ENCODE results near the gene SERPINA7.

Gene SERPINA7

DNA sequence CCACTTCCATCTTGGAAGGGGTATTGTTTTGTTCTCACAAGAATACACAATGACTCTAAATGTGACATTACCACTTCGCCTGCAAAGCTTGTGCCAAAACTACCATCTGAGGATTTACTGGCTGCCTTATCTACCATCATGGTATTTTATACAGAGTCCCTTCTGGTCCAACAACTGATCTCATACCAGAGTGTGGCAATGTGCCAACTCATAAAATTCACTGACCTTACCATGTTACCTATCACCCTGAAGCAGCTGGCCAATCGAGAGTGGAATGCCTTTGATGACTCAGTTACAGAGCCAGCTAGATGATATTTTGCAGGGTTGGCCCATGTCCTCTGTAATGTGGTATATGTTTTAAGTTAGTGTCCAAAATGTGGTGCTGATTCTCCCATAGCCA, 3.8 kb upstream of the SERPINA7 start:
- Histone ChIP-seq H3K4me2 (ENCODE audit: low read length) (no peak overlapping the region), H3K9ac (ENCODE audit: low read length) (no peak overlapping the region), H3K79me2 (ENCODE audit: insufficient read depth, low read length) (no peaks in the 10 kb centered on the region), H2AFZ (ENCODE audit: low read length) (no peak overlapping the region), H3F3A (ENCODE audit: insufficient read depth, low read length) (no peaks in the 10 kb centered on the region), H3K4me1 (ENCODE audit: insufficient read depth, low read length, severe bottlenecking) (no peaks in the 10 kb centered on the region), H3K4me3 (ENCODE audit: low read depth, low read length, poor library complexity, severe bottlenecking) (no peak overlapping the region), H4K20me1 (ENCODE audit: insufficient read depth, low read length) (no peaks in the 10 kb centered on the region), H3K27me3 (ENCODE audit: insufficient read depth, low read length) (no peaks in the 10 kb centered on the region), H3K9me2 (ENCODE audit: low read depth, low read length) (no peaks in the 10 kb centered on the region), H3K36me3 (ENCODE audit: insufficient read depth, low read length) (no peaks in the 10 kb centered on the region), H3K27ac (ENCODE audit: low read depth, low read length, poor library complexity, severe bottlenecking) (no peak overlapping the region), H3K9me3 (ENCODE audit: low read length) (no peaks in the 10 kb centered on the region)
- TF ChIP-seq CTCF (IDR thresholded peaks at IDR 0.05; ENCODE audit: low read length) (no peak), EZH2 (IDR thresholded peaks at IDR 0.05; ENCODE audit: borderline replicate concordance, low read length) (no peak)

GRCh38 chrX:106040861-106041260, 2.3 kb upstream of the SERPINA7 start:
- Histone ChIP-seq H2AFZ (ENCODE audit: low read length) (no peak overlapping the region), H3K79me2 (ENCODE audit: insufficient read depth, low read length) (no peaks in the 10 kb centered on the region), H3K9ac (ENCODE audit: low read length) (no peak overlapping the region), H3K9me3 (ENCODE audit: low read length) (no peaks in the 10 kb centered on the region), H3K4me1 (ENCODE audit: insufficient read depth, low read length, severe bottlenecking) (no peaks in the 10 kb centered on the region), H3K27me3 (ENCODE audit: insufficient read depth, low read length) (no peaks in the 10 kb centered on the region), H4K20me1 (ENCODE audit: insufficient read depth, low read length) (no peaks in the 10 kb centered on the region), H3K9me2 (ENCODE audit: low read depth, low read length) (no peaks in the 10 kb centered on the region), H3K36me3 (ENCODE audit: insufficient read depth, low read length) (no peaks in the 10 kb centered on the region), H3K27ac (ENCODE audit: low read depth, low read length, poor library complexity, severe bottlenecking) (no peak overlapping the region), H3K4me3 (ENCODE audit: low read depth, low read length, poor library complexity, severe bottlenecking) (no peak overlapping the region), H3F3A (ENCODE audit: insufficient read depth, low read length) (no peaks in the 10 kb centered on the region), H3K4me2 (ENCODE audit: low read length) (no peak overlapping the region)
- TF ChIP-seq EZH2 (IDR thresholded peaks at IDR 0.05; ENCODE audit: borderline replicate concordance, low read length) (no peak), CTCF (IDR thresholded peaks at IDR 0.05; ENCODE audit: low read length) (no peak)

DNA sequence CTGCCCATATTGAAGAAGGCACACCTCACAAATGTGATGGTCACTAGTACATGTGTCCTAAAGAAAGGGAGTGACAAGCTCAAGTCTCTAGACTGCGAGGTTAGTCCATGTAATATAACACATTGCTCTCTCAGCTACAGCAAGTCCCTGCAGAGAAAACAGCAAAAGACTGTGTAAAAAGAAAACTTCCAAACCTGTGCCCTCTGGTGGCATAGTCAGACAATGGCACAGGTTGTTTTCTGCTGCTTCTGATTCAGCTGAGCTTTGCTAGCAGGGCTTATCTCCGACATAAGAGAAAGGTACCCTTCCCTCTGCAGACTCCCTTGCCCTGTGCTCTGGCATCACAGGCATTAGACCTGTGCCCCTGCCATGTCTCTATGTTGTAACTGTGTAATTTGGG, 1.4 kb upstream of the SERPINA7 start:
- no peaks in the 10 kb centered on the region for H3K27me3 ChIP-seq (ENCODE audit: insufficient read depth, low read length)
- H3K27ac ChIP-seq (ENCODE audit: low read depth, low read length, poor library complexity, severe bottlenecking): no peak overlapping the region
- no peaks in the 10 kb centered on the region for H3K79me2 ChIP-seq (ENCODE audit: insufficient read depth, low read length)
- H3F3A ChIP-seq (ENCODE audit: insufficient read depth, low read length): no peaks in the 10 kb centered on the region
- no peak overlapping the region for H3K4me3 ChIP-seq (ENCODE audit: low read depth, low read length, poor library complexity, severe bottlenecking)
- H3K4me2 ChIP-seq (ENCODE audit: low read length): no peak overlapping the region
- TF ChIP-seq CTCF (IDR thresholded peaks at IDR 0.05; ENCODE audit: low read length): peak; percentile 17; the same call in 1 of the 2 replicates
- TF ChIP-seq EZH2 (IDR thresholded peaks at IDR 0.05; ENCODE audit: borderline replicate concordance, low read length): no peak
- no peak overlapping the region for H2AFZ ChIP-seq (ENCODE audit: low read length)
- no peaks in the 10 kb centered on the region for H4K20me1 ChIP-seq (ENCODE audit: insufficient read depth, low read length)
- no peaks in the 10 kb centered on the region for H3K9me3 ChIP-seq (ENCODE audit: low read length)
- H3K9me2 ChIP-seq (ENCODE audit: low read depth, low read length): no peaks in the 10 kb centered on the region
- H3K4me1 ChIP-seq (ENCODE audit: insufficient read depth, low read length, severe bottlenecking): no peaks in the 10 kb centered on the region
- no peaks in the 10 kb centered on the region for H3K36me3 ChIP-seq (ENCODE audit: insufficient read depth, low read length)
- H3K9ac ChIP-seq (ENCODE audit: low read length): no peak overlapping the region

Measured in OCI-LY1 (cell line).